MM.1S (cell line): Measurements from ENCODE around the gene STK10.

Experiments
- DNase-seq: peaks from one replicate; pipeline ENCODE4 v3.0.0-alpha.2; 2015
- H2AFZ ChIP-seq: fragments of 300-600 bp; sonication (generic); 2 replicates; pipeline ENCODE4 v1.6.0; 2016; ENCODE audit warnings: antibody characterized with exemption, low read length
- H3F3A ChIP-seq: fragments of 300-600 bp; sonication (generic); 2 replicates; pipeline ENCODE4 v1.6.1; 2016; ENCODE audit warnings: mild to moderate bottlenecking, antibody characterized with exemption, low read length, moderate library complexity, mixed read lengths; ENCODE audit not compliant: insufficient read depth
- H3K27ac ChIP-seq: fragments of 300-600 bp; sonication (generic); 2 replicates; pipeline ENCODE4 v1.5.1; 2016; ENCODE audit warnings: mild to moderate bottlenecking, low read length
- H3K27me3 ChIP-seq: fragments of 300-600 bp; sonication (generic); replicated peaks from 2 replicates; pipeline ENCODE4 v1.6.0; 2016; ENCODE audit warnings: low read length; ENCODE audit not compliant: insufficient read depth
- H3K36me3 ChIP-seq: fragments of 300-600 bp; sonication (generic); replicated peaks from 2 replicates; pipeline ENCODE4 v1.6.1; 2016; ENCODE audit warnings: mild to moderate bottlenecking, low read length, mixed read lengths; ENCODE audit not compliant: insufficient read depth
- H3K4me1 ChIP-seq: fragments of 300-600 bp; sonication (generic); 2 replicates; pipeline ENCODE4 v1.6.1; 2016; ENCODE audit warnings: low read length, mixed read lengths
- H3K4me2 ChIP-seq: fragments of 300-600 bp; sonication (generic); 2 replicates; pipeline ENCODE4 v1.6.0; 2016; ENCODE audit warnings: low read depth, low read length
- H3K4me3 ChIP-seq: fragments of 300-600 bp; sonication (generic); 2 replicates; pipeline ENCODE4 v1.5.1; 2016; ENCODE audit warnings: low read length, mixed read lengths
- H3K79me2 ChIP-seq: fragments of 300-600 bp; sonication (generic); 2 replicates; pipeline ENCODE4 v1.6.1; 2016; ENCODE audit warnings: mixed run types, low read length, mixed read lengths
- H3K9ac ChIP-seq: fragments of 300-600 bp; sonication (generic); 2 replicates; pipeline ENCODE4 v1.6.1; 2016; ENCODE audit warnings: low read length, mixed read lengths
- H3K9me2 ChIP-seq: fragments of 300-600 bp; sonication (generic); replicated peaks from 2 replicates; pipeline ENCODE4 v1.6.1; 2016; ENCODE audit warnings: mild to moderate bottlenecking, low read length, mixed read lengths; ENCODE audit not compliant: insufficient read depth
- H3K9me3 ChIP-seq: fragments of 300-600 bp; sonication (generic); replicated peaks from 2 replicates; pipeline ENCODE4 v1.6.1; 2016; ENCODE audit warnings: mild to moderate bottlenecking, low read length, mixed read lengths; ENCODE audit not compliant: insufficient read depth
- H4K20me1 ChIP-seq: fragments of 300-600 bp; sonication (generic); 2 replicates; pipeline ENCODE4 v1.6.1; 2016; ENCODE audit warnings: mild to moderate bottlenecking, low read length, moderate library complexity, mixed read lengths; ENCODE audit not compliant: insufficient read depth
- EZH2 ChIP-seq: fragments of 300-600 bp; sonication (generic); optimal IDR thresholded peaks from 2 replicates; pipeline ENCODE3; 2017; ENCODE audit warnings: low read depth, mild to moderate bottlenecking, antibody characterized with exemption, low read length, mixed read lengths
- EZH2phosphoT487 ChIP-seq: fragments of 300-600 bp; sonication (generic); IDR thresholded peaks from 2 replicates; pipeline ENCODE4 v1.6.1; 2018; ENCODE audit warnings: antibody characterized with exemption, low read length
- TF ChIP-seq, protein P1 (sequence below): fragments of 300-600 bp; sonication (generic); IDR thresholded peaks from 2 replicates; pipeline ENCODE4 v1.5.1; 2016; ENCODE audit warnings: antibody characterized with exemption, low read length, mixed read lengths

The STK10 gene

GRCh38 chr5:172005708-172006320 lies 182.2 kb downstream of the STK10 start:
- H3K4me2 ChIP-seq = peak overlapping the region; percentile 97
- no peaks in the 10 kb centered on the region for H3K36me3 ChIP-seq
- H3K9ac ChIP-seq = peak overlapping the region; percentile 88
- peak overlapping the region; percentile 98 for H3K4me3 ChIP-seq
- H3K9me2 ChIP-seq = no peaks in the 10 kb centered on the region
- H3F3A ChIP-seq = peaks cover 13% of the 10 kb centered on the region
- H3K79me2 ChIP-seq = peaks cover 65% of the 10 kb centered on the region
- TF ChIP-seq, protein P1, sequence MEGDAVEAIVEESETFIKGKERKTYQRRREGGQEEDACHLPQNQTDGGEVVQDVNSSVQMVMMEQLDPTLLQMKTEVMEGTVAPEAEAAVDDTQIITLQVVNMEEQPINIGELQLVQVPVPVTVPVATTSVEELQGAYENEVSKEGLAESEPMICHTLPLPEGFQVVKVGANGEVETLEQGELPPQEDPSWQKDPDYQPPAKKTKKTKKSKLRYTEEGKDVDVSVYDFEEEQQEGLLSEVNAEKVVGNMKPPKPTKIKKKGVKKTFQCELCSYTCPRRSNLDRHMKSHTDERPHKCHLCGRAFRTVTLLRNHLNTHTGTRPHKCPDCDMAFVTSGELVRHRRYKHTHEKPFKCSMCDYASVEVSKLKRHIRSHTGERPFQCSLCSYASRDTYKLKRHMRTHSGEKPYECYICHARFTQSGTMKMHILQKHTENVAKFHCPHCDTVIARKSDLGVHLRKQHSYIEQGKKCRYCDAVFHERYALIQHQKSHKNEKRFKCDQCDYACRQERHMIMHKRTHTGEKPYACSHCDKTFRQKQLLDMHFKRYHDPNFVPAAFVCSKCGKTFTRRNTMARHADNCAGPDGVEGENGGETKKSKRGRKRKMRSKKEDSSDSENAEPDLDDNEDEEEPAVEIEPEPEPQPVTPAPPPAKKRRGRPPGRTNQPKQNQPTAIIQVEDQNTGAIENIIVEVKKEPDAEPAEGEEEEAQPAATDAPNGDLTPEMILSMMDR = no peak
- TF ChIP-seq EZH2phosphoT487 (no peak), EZH2 (no peak)
- H2AFZ ChIP-seq = peak overlapping the region; percentile 92
- peaks cover 15% of the 10 kb centered on the region; the same call in 1 of the 2 replicates for H4K20me1 ChIP-seq
- no peaks in the 10 kb centered on the region for H3K9me3 ChIP-seq
- H3K4me1 ChIP-seq = peaks cover 16% of the 10 kb centered on the region
- H3K27me3 ChIP-seq = no peaks in the 10 kb centered on the region
- H3K27ac ChIP-seq = peak overlapping the region; percentile 80; the same call in 1 of the 2 replicates
- DNase-seq = no peak

DNA sequence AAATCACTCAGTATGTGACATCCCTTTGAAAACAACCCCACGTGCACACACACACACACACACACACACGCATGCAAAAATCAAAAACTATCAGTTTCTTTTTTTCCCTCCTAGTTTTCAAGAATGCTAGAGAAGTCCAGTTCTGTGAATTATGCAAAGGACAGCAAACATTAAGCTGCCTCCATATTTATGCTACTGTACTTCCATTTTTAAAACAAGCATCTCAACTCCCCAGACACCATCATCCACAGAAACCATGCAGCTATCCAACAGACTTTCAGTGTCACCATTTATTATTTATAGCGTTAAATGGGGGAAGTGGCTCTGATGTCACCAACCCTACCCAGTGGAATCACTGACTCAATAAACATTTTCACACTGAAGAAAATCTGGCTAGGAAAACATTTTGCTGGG lies 183.2 kb downstream of the STK10 start:
- H3K9me2 ChIP-seq = no peaks in the 10 kb centered on the region
- DNase-seq = peak; percentile 24
- H2AFZ ChIP-seq = no peak overlapping the region
- H3F3A ChIP-seq = peaks cover 13% of the 10 kb centered on the region
- H3K27ac ChIP-seq = peak overlapping the region; percentile 80; the same call in 1 of the 2 replicates
- peak overlapping the region; percentile 88 for H3K9ac ChIP-seq
- H4K20me1 ChIP-seq = peaks cover 22% of the 10 kb centered on the region
- peak overlapping the region; percentile 97 for H3K4me2 ChIP-seq
- no peaks in the 10 kb centered on the region for H3K36me3 ChIP-seq
- peak overlapping the region; percentile 98 for H3K4me3 ChIP-seq
- H3K79me2 ChIP-seq = peaks cover 75% of the 10 kb centered on the region
- TF ChIP-seq EZH2 (no peak), EZH2phosphoT487 (no peak)
- TF ChIP-seq, protein P1 = no peak
- H3K27me3 ChIP-seq = no peaks in the 10 kb centered on the region
- H3K9me3 ChIP-seq = no peaks in the 10 kb centered on the region
- peaks cover 16% of the 10 kb centered on the region for H3K4me1 ChIP-seq

- peak overlapping the region; percentile 97; the same call in 1 of the 2 replicates for H3K4me2 ChIP-seq
- DNase-seq = no peak
- peaks cover 85% of the 10 kb centered on the region for H3K79me2 ChIP-seq
- no peaks in the 10 kb centered on the region for H3K9me3 ChIP-seq
- H3K9me2 ChIP-seq = no peaks in the 10 kb centered on the region
- peaks cover 16% of the 10 kb centered on the region for H3K4me1 ChIP-seq
- H2AFZ ChIP-seq = no peak overlapping the region
- H3K27me3 ChIP-seq = no peaks in the 10 kb centered on the region
- no peak overlapping the region for H3K4me3 ChIP-seq
- H4K20me1 ChIP-seq = peaks cover 22% of the 10 kb centered on the region
- H3F3A ChIP-seq = peaks cover 13% of the 10 kb centered on the region
- no peak overlapping the region for H3K9ac ChIP-seq
- TF ChIP-seq, protein P1 = no peak
- TF ChIP-seq EZH2 (no peak), EZH2phosphoT487 (no peak)
- H3K27ac ChIP-seq = no peak overlapping the region
- no peaks in the 10 kb centered on the region for H3K36me3 ChIP-seq
Measured at GRCh38 chr5:172003746-172004145, 184.3 kb downstream of the STK10 start.
